Gastroesophageal sphincter (tissue), 3 donors: ENCODE measurements around the gene GHRH.

ENCODE experiments used
- POLR2A ChIP-seq, 2 donors: fragments of 450-650 bp; IDR thresholded peaks; one replicate each; pipeline ENCODE4 v1.6.1; 2017; ENCODE audit warnings: antibody characterized with exemption in 2 of 2, mild to moderate bottlenecking in 2 of 2, moderate library complexity in 1 of 2
- TF ChIP-seq, protein P1 (sequence below), 4 experiments: fragments of 200-600 bp in 2 of 4; fragments of 450-650 bp in 2 of 4; sonication (generic) in 1 of 4; IDR thresholded peaks; one replicate each; pipeline ENCODE4 v1.5.1; 2017 to 2019; ENCODE audit warnings: antibody characterized with exemption in 4 of 4, mild to moderate bottlenecking in 2 of 4, moderate library complexity in 2 of 4

GRCh38 chr20:37231947-37232630 is 29.5 kb downstream of the GHRH start:
- TF ChIP-seq, protein P1, sequence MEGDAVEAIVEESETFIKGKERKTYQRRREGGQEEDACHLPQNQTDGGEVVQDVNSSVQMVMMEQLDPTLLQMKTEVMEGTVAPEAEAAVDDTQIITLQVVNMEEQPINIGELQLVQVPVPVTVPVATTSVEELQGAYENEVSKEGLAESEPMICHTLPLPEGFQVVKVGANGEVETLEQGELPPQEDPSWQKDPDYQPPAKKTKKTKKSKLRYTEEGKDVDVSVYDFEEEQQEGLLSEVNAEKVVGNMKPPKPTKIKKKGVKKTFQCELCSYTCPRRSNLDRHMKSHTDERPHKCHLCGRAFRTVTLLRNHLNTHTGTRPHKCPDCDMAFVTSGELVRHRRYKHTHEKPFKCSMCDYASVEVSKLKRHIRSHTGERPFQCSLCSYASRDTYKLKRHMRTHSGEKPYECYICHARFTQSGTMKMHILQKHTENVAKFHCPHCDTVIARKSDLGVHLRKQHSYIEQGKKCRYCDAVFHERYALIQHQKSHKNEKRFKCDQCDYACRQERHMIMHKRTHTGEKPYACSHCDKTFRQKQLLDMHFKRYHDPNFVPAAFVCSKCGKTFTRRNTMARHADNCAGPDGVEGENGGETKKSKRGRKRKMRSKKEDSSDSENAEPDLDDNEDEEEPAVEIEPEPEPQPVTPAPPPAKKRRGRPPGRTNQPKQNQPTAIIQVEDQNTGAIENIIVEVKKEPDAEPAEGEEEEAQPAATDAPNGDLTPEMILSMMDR (IDR thresholded peaks at IDR 0.05), result no peak
- peak in 1 of 2 donors; percentile 10 for TF ChIP-seq POLR2A (IDR thresholded peaks at IDR 0.05)
